Measurements from ENCODE around the gene ZRANB3. TPM values are rescaled to one million over a fixed set of nuclear protein-coding genes. Genes with fewer than 3 reads are reported as not detected.
"Not testable (repeated sequence)": the region's sequence is repeated elsewhere in the genome, so short reads cannot be mapped to it uniquely, and the experiment has no call there.

Gene ZRANB3
- total RNA-seq, 1 experiment from 2014 or later = 11.5 TPM

DNA sequence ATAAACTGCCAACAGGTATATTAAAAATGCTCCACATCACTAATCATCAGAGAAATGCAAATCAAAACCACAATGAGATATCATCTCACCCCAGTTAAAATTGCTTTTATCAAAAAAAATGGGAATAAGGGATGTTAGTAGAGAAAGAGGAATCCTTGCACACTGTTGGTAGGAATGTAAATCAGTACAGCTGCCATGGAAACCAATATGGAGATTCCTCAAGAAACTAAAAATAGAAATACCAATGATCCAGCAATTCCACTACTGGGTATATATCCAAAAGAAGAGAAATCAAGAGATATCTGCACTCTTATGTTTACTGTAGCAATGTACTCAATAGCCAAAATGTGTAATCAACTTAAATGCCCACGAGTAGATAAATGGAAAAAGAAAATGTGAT lies 40.6 kb downstream of the ZRANB3 start:
- DNase-seq (ENCODE audit: low read depth) = peak; percentile 26

DNA sequence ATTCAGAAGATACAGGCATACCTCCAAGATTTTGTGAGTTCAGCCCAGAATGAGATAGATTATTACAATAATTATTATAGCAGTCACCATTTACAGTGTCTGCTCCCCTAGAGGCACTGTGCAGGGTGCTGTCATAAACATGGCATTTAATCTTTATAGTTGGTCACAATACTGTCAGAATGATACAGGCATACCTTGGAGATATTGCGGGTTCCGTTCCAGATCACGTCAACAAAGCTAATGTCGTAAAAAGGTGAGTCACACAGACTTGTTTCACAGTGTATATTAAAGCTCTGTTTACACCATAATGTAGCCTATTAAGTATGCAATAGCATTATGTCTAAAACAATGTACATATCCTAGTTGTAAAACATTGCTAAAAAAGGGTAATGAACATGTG lies 45.6 kb downstream of the ZRANB3 start:
- no peak for DNase-seq (ENCODE audit: low read depth)

DNA sequence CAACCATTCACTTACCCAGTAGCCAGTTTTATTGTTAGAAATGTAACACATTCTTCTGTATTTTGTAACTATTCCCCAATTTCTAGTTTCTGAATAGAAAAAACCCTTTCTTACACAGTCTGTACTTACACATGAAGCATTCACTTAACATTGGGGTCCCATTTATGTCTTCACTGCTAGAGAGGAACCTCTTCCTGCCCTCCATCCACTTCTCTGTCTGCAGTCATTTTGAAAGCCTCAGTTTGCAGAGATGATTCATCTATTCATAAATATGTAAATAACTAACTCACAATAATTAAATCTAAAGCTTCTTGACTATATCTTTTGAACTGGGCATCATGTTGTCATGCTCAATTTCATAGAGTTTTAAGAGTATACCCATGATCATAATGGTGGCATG lies 55.9 kb downstream of the ZRANB3 start:
- no peak for DNase-seq (ENCODE audit: low read depth)

DNA sequence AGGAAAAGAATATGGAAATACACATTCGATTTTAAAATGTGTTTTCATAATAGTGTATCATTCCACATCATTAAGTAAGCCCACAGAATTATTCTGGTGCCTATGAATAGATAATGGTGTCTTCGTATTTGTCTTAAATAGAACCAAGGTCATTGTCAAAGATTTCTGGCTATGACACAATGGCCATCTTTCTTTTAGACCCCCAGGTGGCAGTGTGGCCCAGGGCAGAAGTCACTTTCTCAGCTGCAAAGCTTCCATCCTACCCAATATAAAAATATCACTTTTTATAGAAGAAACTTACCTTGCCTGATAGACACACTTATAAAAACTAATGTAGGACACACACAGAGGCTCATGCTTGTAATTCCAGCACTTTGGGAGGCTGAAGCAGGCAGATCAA lies 57.5 kb downstream of the ZRANB3 start:
- DNase-seq (ENCODE audit: low read depth) = peak; percentile 19

DNA sequence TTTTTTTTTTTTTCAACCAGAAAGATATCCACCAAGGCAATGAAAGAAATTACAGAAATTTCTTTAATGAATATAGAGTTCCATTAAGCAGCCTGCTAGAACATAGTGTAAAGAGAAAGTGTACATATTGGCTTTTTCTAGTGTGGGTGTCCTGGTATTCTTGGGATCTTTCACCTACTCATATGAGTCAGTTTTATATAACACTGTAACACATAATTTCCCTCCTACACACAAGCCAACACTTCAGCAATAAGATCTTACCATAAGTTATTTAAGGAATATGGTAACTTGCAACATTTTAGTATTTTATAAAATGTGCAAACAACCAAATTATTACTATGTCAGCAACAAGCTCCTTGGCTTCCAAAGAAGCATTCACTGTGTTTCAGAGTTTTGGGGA lies 59.9 kb downstream of the ZRANB3 start:
- DNase-seq (ENCODE audit: low read depth) = no peak

DNA sequence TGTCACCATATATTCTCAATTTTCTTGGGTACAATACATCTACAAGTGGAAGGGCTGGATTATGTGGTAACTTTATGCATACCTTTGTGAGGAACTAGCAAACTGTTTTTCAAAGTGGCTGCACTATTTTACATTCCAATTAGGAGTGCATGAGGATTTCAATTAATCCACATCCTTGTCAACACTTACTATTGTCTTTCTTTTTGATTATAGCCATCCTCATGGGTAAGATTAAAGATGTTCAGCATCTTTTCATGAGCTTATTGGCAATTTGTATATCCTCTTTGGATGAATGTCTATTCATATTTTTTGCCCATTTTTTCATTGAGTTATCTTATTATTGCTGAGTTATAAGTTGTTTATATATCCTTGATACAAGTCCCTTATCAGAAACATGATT lies 73.7 kb downstream of the ZRANB3 start:
- no peak for DNase-seq (ENCODE audit: low read depth)

DNA sequence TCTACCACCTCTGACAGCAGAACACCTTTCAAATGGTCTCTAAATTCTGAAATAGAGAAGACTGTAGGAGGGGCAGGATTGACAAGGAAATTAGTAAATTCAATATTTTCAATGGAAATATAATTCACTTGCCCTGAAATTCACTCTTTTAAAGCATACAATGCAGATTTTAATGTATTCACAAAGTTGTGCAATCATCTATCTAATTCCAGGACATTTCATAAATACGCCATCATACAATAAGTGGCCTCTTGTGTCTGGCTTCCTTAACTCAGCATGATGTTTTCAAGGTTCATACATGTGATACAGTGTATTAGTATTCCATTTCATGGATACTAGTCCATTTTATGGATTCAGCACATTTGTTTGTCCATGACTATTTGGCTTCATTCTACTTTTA lies 74.2 kb downstream of the ZRANB3 start:
- DNase-seq (ENCODE audit: low read depth) = no peak

DNA sequence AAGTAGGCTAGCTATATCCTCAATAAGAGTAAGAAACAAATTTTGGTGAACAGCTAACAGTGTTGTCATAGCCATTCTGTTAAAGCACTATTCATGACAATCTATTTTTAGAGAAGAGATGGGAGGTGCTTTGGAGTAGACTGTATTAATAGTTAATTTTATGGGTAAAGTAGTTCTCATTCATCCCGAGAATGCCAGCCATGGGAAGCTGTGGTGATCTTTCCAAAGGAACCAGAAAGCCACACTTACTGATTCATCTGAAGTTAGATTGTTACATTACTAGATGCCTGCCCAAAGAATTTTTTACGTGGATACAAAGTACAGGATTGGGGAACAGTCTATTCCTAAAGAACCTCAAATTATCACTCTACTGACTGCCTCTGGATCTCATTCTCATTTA lies 74.6 kb downstream of the ZRANB3 start:
- no peak for DNase-seq (ENCODE audit: low read depth)

DNA sequence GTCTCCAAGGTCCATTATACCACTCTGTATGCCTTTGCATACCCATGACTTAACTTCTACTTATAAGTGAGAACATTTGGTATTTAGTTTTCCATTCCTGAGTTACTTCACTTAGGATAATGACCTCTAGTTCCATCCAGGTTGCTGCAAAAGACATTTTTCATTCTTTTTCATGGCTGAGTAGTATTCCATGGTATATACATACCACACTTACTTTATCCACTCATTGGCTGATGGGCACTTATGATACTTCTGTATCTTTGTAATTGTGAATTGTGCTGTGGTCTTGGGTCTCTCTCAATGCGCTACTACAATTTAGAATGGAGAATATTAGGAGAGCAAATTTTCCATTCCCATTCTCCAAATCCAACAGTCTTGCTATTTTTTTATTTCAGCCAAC lies 76.4 kb downstream of the ZRANB3 start:
- no peak for DNase-seq (ENCODE audit: low read depth)

DNA sequence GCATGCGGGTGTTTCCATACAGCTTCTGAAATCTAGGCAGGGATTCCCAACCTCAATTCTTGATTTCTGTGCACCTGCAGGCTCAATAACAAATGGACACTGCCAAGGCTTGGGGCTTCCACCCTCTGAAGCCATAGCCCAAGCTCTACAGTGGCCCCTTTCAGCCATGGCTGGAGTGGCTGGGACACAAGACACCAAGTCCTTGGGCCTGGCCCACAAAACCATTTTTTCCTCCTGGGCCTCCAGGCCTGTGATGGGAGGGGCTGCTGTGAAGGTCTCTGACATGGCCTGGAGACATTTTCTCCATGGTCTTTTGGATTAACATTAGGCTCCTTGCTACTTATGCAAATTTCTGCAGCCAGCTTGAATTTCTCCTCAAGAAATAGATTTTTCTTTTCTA lies 78.0 kb downstream of the ZRANB3 start:
- not testable (repeated sequence) for DNase-seq (ENCODE audit: low read depth)

DNA sequence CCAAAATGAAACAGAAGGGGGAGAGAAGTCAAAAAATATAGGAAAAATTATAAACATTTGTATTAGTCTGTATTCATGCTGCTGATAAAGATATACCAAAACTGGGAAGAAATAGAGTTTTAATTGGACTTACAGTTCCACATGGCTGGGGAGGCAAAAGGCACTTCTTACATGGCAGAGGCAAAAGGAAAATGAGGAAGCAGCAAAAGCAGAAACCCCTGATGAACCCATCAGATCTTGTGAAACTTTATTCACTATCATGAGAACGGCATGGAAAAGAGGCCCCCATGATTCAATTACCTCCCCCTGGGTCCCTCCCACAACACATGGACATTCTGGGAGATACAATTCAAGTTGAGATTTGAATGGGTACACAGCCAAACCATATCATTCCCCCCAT lies 79.1 kb downstream of the ZRANB3 start:
- DNase-seq (ENCODE audit: low read depth) = no peak

DNA sequence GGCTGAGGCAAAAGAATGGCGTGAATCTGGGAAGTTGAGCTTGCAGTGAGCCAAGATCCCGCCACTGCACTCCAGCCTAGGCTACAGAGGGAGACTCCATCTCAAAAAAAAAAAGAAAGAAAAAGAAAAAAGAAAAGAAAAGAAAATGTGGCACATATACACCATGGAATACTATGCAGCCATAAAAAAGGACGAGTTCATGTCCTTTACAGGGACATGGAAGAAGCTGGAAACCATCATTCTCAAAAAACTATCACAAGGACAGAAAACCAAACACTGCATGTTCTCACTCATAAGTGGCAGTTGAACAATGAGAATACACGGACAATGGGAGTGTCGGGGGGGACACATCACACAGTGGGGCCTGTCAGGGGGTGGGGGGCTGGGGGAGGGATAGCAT lies 88.0 kb downstream of the ZRANB3 start:
- not testable (repeated sequence) for DNase-seq (ENCODE audit: low read depth)

DNA sequence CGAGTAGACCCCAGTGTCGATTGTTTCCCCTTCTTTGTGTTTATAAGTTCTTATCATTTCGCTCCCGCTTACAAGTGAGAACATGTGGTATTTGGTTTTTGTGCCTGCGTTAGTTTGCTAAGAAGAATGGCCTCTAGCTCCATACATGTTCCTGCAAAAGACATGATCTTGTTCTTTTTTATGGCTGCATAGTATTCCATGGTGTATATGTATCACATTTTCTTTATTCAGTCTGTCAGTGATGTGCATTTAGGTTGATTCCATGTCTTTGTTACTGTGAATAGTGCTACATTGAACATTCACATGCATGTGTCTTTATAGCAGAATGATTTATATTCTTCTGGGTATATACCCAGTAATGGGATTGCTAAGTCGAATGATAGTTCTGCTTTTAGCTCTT lies 95.9 kb downstream of the ZRANB3 start:
- DNase-seq (ENCODE audit: low read depth) = not testable (repeated sequence)

DNA sequence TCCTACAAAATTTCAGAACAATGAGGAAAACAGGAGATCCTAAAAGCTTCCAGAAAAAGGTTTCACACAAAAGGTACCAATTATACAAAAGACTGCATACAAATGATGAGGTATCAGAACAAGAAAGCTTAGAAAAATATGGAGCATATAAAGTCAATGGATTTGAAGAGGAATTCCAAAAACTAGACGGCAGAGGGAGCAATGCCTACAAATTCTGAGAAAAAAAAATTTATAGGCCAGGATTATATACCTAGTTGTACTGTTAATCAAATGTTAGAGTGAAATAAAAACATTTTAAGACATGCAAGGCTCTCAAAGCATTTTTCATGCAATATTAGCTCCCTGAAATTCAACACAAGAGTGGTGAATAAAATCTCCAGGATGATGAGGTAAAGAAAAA lies 106.2 kb downstream of the ZRANB3 start:
- peak; percentile 12 for DNase-seq (ENCODE audit: low read depth)

DNA sequence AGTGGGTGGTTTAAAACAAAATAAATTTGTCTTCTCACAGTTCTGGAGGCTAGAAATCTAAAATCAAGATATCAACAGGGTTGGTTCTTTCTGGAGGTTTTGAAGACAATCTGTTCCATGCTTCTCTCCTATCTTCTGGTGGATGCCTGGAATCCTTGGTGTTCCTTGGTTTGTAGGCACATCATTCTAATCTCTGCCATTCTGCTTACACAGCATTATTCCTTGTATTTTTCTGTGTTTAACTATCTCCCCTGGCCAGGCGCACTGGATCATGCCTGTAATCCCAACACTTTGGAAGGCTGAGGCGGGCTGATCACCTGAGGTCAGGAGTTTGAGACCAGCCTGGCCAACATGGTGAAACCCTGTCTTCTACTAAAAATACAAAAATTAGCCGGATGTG lies 108.1 kb downstream of the ZRANB3 start:
- DNase-seq (ENCODE audit: low read depth) = no peak

DNA sequence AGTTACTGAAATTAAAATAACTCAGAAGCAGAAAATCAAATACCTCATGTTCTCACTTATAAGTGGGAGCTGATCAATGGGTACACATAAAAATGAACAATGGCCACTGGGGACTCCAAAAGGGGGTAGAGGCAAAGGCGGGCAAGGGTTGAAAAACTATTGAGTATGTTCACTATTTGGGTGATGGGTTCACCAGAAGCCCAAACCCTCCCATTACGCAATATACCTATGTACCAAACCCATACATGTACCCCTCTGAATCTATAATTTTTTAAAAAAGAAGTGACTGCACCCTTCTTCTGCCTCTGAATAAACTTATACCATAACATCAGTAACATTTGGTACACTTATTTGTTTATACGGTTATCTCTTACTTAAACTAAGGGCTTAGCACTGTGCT lies 119.4 kb downstream of the ZRANB3 start:
- no peak for DNase-seq (ENCODE audit: low read depth)

DNA sequence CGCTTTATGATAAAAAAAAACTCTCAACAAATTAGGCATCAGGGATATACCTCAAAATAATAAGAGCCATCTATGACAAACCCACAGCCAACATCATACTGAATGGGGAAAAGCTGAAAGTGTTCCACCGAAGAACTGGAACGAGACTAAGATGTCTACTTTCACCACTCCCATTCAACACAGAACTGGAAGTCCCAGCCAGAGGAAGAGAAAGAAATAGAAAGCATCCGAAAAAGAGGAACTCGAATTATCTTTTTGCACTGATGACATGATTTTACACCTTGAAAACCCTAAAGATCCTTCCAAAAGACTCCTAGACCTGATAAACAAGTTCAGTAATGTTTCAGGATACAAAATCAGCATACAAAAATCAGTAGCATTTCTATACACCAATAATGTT lies 121.6 kb downstream of the ZRANB3 start:
- no peak for DNase-seq (ENCODE audit: low read depth)

DNA sequence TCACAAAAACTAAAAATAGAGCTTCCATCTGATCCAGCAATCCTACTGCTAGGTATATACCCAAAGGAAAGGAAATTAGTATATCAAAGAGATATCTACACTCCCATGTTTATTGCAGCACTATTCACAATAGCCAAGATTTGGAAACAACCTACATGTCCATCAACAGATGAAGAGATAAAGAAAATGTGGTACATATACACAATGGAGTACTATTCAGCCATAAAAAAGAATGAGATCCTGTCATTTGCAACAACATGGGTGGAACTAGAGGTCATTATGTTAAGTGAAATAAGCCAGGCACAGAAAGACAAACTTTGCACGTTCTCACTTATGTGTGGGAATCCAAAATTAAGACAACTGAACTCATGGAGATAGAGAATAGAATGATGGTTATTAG lies 134.8 kb downstream of the ZRANB3 start:
- DNase-seq (ENCODE audit: low read depth) = not testable (repeated sequence)

DNA sequence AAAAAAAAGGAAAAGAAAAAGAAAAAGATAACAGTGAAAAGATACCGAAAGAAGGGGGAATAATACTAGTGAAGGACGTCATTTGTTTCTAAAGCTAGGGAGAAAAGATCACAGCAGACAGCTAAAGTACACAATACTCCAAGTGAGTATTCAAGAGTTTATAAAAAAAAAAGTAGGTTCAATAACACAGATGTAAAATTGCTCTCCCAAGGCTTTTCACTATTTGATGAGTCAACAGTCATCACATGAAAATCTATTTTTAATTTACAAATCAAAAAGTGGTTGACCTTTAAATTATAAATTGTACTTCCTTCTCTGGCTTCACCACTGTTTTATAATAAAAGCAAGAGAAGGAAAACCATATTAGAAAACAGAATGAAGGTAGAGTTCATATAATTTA lies 144.0 kb downstream of the ZRANB3 start:
- peak; percentile 17 for DNase-seq (ENCODE audit: low read depth)

DNA sequence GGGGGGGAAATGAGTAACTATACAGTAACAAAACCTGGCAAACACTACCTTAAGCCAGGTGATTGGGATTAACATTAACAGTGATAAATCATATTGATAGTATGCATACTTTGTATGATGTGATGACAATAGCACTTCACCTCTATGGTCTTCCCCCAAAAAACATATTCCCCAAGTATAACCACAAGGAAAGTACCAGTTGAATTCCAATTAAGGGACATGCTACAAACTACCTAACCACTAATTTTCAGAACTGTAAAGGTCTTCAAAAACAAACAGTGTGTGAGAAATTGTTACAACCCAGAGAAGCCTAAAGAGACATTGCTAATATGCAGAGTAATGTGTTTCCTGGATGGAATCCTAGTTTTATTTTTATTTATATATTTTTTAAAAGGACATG lies 152.4 kb downstream of the ZRANB3 start:
- DNase-seq (ENCODE audit: low read depth) = no peak

DNA sequence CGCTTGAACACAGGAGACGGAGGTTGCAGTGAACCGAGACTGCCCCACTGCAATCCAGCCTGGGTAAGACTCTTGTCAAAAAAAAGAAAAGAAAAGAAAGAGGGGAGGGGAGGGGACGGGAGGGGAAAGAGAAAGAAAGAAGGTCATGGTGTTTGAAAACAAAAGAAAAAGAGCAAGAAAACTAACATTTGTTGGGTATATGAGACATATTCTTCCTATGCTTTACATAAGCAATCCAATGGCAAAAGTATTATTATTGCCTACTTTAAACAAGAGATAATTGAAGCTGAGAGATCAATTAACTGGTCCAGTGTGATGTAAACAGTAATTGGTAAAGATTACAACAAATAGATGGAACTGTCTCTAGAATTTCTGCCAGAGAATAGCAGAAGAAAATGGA lies 157.3 kb downstream of the ZRANB3 start:
- DNase-seq (ENCODE audit: low read depth) = no peak

DNA sequence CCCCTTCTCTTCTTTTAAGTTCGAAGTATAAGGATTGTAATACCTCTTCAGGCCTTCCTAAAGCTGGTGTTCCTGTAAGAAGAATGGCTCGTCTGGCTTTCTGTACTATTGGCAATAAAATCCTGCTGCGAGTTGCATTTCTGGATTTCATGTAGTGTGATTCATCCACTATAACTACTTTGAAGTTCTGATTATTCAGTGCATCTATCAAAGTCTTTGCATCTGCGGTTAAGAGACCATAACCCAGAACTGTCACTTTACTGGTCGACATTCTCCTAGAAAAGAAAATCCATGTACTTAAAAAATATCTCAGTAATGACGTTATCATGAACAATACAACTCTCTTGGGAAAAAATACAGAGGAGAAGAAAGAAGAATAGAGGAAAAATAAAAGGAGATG lies 181.1 kb downstream of the ZRANB3 start:
- no peak for DNase-seq (ENCODE audit: low read depth)

DNA sequence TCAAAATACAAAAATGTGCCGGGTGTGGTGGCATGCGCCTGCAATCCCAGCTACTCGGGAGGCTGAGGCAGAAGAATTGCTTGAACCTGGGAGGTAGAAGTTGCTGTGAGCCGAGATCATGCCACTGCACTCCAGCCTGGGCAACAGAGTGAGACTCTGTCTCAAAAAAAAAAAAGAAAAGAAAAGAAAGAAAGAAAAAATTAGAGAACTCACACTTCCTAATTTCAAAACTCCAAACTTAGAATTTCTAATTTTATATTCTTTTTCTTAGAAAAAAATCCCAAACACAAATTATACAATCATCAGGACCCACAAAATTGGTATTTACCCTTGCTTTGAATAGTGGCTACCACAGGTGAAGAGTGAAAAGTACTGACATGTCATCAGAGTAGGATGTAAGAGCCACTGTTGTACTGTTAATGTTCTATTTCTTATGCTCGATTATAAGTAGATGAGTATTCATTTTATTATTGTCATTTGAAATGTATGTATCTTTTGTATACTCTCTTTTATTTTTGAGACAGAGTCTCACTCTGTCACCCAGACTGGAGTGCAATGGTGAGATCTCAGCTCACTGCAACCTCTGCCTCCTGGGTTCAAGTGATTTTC lies 182.8 kb downstream of the ZRANB3 start:
- DNase-seq (ENCODE audit: low read depth) = not testable (repeated sequence)

DNA sequence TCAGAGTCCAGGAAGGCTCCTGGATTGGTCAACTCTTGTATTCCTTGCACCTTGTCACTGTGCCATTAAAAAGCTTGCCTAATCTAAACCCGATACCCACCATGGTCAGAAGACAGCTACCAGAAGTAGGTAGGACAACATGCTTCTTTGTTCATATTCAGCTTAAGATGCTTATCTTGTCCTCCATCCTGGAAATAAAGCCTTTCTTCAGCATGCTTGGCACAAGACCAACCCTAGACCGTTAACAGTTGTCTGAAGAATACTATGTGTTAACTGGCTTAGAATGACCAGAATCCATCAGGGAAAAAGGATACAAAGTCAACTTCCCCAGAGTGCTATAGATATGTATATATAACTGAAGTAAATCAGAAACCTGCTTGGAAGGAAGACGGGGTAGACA lies 193.9 kb downstream of the ZRANB3 start:
- DNase-seq (ENCODE audit: low read depth) = no peak

Data from LHCN-M2 (cell line).